MV-4-11 (cell line): Measurements from ENCODE around the gene NFE2.
"Not testable (repeated sequence)": the region's sequence is repeated elsewhere in the genome, so short reads cannot be mapped to it uniquely, and the experiment has no call there.

Experiments
- DNase-seq: peaks from one replicate; lab custom pipeline; 2025; lab: John Stamatoyannopoulos, UW

Gene NFE2

DNA sequence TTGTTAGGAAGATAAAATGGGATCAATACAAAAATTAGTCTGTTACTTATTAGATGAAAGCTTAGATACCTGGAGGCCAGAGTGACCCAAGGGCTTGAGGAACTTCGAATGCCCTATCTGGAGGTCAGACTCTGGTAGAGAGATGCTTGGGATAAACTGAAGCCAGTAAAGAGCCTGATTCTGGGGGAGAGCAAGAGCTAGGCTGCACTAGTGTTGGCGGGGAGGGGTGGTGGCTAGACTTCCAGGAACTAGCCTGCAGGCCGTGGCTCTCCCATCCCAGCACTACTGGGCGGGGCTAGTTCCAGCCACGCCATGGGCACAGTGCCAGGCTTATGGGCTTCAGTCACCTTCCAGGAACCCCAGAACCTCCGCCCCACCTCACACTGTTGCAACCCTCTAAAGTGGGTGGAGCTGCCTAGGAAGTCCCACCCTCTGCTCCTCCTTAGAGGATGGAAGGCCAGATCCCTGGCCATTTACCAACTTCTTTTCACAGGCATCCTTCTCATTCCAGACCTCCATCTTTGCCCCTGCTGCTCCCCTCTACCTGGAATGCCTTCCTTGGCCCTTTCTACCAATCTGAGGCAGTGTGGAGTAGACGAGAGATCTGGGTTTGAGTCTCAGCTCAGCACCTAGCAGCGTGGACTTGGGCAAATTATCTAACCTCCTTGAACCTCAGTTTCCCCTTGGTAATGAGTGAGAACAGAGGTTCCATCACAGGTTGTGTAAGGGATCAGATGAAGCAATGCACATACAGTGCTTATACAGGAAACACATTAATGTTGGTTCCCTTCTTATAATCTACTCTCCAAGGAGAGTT lies 6.3 kb upstream of the NFE2 start:
- DNase-seq = peak; percentile 98

- peak; percentile 97 for DNase-seq
Observed at GRCh38 chr12:54304187-54304810, 3.5 kb upstream of the NFE2 start.

GRCh38 chr12:54303640-54304039 lies 2.8 kb upstream of the NFE2 start:
- no peak for DNase-seq

DNA sequence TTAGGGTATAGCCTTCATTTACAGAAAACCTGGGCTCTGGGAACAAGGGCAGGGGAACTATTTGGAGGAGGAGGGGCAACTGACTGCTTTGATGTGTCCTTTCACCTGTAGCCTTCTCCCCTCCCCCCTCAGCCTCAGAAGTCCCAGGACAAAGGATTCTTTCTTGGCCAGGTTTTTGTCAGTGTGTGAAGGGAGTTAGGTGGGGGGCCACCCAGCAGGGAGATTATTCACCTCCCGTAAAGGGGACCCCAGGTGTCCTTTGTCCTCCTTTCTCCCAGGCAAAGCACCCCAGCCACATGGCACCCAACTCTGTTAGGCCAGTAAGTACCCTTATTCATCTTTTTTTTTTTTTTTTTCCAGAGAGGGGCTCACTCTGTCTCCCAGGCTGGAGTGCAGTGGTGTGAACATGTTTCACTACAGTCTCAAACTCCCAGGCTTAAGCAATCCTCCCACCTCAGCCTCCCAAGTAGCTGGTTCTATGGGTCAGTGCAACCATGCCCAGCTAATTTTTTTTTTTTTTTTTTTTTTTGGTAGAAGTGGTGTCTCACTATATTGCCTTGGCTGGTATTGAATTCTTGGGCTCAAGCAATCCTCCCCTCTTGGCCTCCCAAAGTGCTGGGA lies 723 bp upstream of the NFE2 start:
- no peak for DNase-seq

- no peak for DNase-seq
Observed at GRCh38 chr12:54300225-54300731, 537 bp downstream of the NFE2 start.

DNA sequence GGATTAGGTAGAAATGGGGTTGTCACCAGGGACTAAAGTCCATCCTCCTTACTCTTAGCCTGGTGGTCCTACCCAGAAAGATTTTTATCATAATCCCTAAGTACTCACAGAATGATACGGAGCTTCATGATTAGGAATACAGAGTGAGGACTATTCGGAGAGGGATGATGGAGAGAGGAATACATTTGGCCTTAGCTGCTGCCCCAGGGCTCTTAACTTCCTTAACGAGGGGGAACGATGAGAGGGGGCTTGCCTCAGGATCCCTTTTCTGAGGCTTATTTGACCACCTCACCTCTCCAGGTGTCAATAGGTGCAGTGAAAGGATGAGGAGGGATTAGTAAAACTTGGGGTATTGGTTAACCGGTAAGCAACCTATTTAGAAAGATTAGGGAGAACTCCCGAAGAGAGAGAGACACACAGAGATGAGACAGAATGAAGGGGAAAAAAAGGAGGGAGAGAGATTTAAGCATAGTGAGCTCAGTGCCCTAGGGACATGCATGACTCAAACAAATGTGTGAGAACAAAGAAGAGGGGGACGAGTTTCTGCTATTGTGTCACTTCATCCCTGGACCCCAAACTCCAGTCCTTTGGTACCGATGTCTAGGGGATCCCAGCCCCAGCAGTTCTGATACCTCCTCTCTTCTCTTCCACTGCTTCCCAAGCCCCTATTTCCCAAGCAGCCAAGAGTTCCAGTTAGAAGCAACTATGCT lies 1.1 kb downstream of the NFE2 start:
- DNase-seq = no peak

- DNase-seq = no peak
Observed at GRCh38 chr12:54298904-54299303, 1.9 kb downstream of the NFE2 start.

GRCh38 chr12:54296393-54297099 lies 4.3 kb downstream of the NFE2 start:
- no peak for DNase-seq

GRCh38 chr12:54294953-54295566 lies 5.8 kb downstream of the NFE2 start:
- DNase-seq = no peak

DNA sequence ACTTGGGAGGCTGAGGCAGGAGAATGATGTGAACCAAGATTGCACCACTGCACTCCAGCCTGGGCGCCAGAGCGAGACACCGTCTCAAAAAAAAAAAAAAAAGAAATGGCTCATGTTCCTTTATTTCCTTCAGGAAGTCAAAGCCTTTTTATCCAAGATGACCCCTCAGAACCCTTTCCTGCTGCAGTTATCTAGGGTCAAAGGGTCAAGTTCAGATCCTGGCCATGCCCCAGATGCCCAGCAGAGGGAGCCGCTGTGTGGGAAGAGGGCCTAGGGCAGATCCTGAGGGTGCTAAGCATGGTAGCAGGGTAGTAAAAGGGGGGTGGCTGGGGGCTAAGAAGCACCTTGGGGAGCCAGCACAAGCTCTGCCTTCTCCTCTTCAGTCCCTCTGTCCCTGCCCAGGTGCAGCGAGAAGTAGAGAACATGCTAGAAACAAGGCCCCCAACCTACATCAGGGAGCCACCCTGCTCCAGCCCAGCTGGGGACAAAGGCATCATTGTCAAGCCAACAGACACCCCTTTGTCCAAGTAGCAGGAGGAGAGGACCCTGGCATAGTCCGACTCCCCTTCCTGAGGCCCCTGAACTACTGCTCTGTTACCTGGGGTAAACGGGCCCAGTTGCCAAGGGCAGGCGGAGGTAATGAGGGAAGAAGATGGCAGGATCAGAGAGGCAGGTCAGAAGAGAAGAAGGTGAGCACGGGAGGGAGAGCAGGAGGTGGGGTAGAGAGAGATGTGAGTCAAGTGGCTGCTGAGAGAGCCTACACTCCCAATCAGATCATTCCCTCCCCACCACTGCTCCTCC lies 6.5 kb downstream of the NFE2 start:
- peak; percentile 69 for DNase-seq

DNA sequence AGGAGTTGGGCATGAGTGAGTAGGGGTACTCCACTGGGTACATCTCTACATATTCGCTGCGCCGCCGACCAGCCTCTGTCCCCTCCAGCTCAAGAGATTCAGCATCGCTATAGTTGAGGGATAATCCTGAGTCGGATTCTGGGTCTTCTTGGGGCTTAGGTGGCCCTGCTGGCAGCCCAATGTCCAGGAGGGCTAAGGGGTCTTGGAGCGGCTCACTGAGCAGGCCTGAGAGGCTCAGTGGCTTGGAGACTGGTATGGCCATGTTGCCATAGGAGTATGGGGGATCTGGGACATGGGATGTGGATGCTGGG lies 7.9 kb downstream of the NFE2 start:
- no peak for DNase-seq

- no peak for DNase-seq
Observed at GRCh38 chr12:54292083-54292930, 8.5 kb downstream of the NFE2 start.

DNA sequence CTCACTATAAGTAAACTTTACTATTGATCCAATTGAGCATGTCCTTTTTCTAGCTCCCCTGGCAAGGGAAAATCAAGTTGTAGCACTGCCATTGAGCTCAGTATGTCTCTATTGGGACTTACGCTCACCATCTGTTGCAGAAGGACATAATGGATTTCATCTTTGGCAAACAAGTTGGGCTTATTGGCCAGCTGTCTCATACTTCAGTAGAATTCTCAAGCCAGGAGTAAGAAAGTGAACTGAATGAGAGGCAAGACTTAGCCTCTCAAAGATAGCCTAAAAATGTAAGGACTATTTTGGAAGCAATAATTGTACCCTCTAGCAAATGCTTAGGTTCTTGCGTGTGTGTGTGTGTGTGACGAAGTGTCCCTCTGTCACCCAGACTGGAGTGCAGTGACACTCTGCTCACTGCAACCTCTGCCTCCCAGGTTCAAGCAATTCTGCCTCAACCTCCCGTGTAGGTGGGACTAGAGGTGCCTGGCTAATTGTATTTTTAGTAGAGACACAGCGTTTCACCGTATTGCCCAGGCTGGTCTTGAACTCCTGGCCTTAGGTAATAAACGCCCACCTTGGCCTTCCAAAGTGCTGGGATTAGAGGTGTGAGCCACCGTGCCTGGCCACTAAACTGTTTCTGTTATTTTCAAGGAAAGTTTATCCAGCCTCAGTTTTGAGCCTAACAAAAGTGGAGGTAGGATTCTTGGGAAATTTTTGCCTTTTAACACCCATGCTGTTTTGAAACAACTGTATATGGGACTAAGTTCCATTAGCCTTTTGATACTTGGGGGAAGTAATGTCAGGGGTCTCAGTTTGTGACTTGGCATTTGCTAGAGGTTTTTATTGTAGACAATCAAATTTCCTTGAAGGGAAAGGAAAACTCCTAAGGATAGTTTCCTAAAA lies 13.3 kb downstream of the NFE2 start:
- DNase-seq = no peak

DNA sequence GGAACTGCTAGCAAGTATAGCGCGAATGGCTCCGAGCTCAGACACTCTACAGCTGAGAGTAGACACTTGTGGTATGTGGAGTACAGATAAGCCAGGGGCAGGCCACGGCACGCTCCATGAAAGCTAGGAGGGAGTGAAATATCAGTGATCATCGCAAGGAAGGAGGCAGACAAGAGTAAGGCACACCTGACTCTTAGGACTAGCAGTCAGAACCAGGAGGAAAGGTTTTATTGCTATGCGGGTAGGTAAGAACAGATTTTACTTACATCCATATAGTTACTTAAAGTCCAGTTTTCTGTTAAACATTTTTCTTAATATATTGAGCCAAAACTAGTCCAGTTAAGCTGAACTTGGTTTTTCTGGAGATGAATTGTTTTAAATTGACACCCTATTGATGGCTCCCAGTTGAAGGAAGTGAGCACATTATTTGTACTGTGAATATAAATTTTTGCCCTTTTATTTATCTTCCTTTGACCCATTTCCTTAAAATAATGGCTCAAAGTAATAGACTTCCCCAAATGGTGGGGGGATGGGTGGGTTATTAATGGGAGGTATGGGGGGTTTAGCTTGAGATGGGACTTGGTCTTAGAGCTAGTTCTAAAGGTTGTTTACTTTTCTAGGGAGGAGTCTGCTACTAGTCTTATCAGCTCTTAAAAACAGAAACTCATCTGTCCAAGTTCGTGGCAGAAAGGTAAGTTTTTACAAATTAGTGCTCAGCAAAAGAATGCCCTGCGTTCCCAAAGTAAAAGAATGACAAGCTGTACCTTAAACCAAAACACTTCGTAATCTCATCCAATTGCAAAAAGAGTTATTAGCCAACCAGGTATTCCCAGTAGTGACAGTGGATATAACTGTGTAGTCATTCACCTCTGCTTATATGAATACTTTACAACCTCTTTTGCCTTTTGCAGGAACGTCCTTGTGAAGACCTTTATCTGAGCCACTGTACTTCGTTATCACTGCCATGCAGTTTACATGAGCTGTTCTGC lies 14.5 kb downstream of the NFE2 start:
- DNase-seq = no peak

DNA sequence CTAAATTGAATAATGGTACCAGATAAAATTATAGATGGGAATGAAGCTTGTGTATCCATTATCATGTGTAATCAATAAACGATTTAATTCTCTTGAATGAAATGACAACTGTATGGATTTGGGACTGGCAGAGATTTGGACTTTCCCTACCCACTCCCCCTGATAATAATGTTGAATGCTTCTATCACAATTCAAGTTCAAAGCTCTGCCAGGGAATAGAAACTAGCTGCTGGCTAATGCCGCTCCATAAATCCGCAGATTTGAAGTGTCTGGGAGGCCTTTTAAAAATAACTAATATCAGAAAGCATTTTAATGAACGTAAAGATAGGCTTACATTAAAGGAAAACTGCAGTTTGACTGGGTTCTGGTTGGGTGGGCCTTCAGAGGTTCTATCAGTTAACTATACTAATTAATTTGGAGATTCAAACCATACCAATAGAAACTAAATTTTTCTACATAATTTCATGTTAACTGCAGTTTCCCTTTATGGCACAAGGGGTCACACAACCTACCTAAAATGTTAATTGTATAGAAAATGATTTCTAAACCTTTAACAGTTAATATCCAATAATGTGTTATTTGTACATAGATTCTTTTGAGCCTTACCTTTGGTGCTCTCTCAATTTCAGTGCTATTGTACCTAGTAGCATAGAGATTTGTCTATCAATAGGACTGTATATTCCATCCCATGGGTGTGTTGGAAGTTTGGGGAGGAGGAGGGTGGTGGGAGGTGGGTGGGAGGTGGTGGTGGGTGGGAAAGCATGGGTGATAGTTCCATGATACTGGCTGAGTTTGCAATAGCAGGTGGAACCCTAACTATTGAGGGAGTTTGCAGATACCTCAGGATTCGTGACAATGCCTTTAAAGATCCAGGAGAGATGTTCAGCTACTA lies 15.4 kb downstream of the NFE2 start:
- DNase-seq = no peak

DNA sequence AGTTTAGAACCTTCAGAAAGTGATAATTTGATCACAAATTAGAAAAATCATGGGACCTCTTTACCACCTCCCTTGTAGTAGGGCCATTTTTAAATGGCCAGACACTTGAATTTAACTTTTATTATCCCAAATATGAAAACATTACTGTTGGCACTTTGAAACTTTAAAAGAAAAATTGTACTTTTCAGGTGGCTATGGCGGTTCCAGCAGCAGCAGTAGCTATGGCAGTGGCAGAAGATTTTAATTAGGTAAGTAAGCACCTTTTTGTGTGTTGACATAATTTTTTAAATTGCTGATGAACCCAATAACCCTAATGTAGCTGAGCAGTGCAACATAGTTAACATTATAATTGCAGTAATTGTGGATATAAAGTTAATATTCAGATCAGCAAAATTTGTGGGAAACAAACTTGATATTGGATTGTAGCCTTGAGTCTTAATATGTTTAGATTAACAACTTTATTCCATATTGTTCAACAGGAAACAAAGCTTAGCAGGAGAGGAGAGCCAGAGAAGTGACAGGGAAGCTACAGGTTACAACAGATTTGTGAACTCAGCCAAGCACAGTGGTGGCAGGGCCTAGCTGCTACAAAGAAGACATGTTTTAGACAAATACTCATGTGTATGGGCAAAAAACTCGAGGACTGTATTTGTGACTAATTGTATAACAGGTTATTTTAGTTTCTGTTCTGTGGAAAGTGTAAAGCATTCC lies 16.6 kb downstream of the NFE2 start:
- DNase-seq = not testable (repeated sequence)
